Thyroid gland (tissue), 4 donors: ENCODE data around the gene PHLDB1.

ENCODE experiments used
- POLR2A ChIP-seq, 2 donors: fragments of 450-650 bp; IDR thresholded peaks; one replicate each; pipeline ENCODE4 v1.6.1; 2017; ENCODE audit warnings: antibody characterized with exemption in 2 of 2, mild to moderate bottlenecking in 2 of 2, moderate library complexity in 1 of 2
- TF ChIP-seq, protein P1 (sequence below), 6 experiments: fragments of 200-600 bp in 3 of 6; fragments of 450-650 bp in 3 of 6; sonication (generic) in 3 of 6; IDR thresholded peaks; one replicate each; pipeline ENCODE4 v1.5.1; 2016 to 2019; ENCODE audit warnings: antibody characterized with exemption in 6 of 6, mild to moderate bottlenecking in 2 of 6, inconsistent platforms in 1 of 6, moderate library complexity in 1 of 6

DNA sequence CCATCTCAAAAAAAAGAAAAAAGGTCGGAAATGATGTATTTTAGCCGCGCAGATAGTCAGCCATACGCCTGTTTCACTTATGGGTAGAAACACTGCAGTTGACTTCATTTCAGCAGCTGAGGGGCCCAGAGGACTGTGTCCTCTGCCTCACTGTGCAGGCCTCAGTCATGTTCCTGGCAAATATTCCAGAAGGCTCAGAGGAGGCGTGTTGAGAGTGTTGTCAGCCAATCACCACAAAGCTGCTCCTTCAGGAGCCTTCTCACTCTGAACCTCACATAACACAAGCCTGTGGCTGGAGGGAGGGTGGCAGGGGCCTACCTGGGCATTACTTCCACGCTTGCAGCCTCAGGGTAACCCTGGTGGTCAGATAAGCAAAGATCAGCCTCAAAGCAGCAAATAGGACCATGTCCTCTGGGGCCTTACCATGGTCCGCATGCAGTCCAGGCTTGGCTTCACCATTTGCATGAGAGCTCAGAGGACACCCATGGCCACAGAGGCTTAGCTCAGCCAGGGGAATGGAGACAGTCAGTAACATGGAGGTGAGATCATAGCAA is 89.3 kb downstream of the PHLDB1 start:
- TF ChIP-seq, protein P1, sequence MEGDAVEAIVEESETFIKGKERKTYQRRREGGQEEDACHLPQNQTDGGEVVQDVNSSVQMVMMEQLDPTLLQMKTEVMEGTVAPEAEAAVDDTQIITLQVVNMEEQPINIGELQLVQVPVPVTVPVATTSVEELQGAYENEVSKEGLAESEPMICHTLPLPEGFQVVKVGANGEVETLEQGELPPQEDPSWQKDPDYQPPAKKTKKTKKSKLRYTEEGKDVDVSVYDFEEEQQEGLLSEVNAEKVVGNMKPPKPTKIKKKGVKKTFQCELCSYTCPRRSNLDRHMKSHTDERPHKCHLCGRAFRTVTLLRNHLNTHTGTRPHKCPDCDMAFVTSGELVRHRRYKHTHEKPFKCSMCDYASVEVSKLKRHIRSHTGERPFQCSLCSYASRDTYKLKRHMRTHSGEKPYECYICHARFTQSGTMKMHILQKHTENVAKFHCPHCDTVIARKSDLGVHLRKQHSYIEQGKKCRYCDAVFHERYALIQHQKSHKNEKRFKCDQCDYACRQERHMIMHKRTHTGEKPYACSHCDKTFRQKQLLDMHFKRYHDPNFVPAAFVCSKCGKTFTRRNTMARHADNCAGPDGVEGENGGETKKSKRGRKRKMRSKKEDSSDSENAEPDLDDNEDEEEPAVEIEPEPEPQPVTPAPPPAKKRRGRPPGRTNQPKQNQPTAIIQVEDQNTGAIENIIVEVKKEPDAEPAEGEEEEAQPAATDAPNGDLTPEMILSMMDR (IDR thresholded peaks at IDR 0.05), result no peak
- no peak for TF ChIP-seq POLR2A (IDR thresholded peaks at IDR 0.05)
